ENCODE measurements around the gene ERCC1. TPM values are rescaled to one million over a fixed set of nuclear protein-coding genes. Genes with fewer than 3 reads are reported as not detected.

The ERCC1 gene
- total and polyA plus RNA-seq, 12 donors = 62.9 to 107 (median 86.5) TPM

GRCh38 chr19:45471931-45472562 is 48.3 kb upstream of the ERCC1 start:
- TF ChIP-seq POLR2A (IDR thresholded peaks at IDR 0.05) (no peak), CTCF (IDR thresholded peaks at IDR 0.05) (no peak)
- WGBS, 4 donors = 42 to 51% (median 48%) methylated on average over 7 of the region's 7 CpGs
- intact Hi-C loops (cut with DNase I) = no loop called here
- no peak overlapping the region for H3K4me3 ChIP-seq
- DNase-seq = peak in 2 of 7 donors; percentile 29 to 36
- H3K4me1 ChIP-seq (replicated peaks in 1 of 2) = peaks cover 22 to 27% of the 10 kb centered on the region in 2 donors
- no peak overlapping the region for H3K27ac ChIP-seq
- H3K27me3 ChIP-seq = peaks cover 5% of the 10 kb centered on the region
- no peaks in the 10 kb centered on the region for H3K36me3 ChIP-seq (replicated peaks in 1 of 2)
- no peaks in the 10 kb centered on the region for H3K9me3 ChIP-seq (replicated peaks in 1 of 3)

DNA sequence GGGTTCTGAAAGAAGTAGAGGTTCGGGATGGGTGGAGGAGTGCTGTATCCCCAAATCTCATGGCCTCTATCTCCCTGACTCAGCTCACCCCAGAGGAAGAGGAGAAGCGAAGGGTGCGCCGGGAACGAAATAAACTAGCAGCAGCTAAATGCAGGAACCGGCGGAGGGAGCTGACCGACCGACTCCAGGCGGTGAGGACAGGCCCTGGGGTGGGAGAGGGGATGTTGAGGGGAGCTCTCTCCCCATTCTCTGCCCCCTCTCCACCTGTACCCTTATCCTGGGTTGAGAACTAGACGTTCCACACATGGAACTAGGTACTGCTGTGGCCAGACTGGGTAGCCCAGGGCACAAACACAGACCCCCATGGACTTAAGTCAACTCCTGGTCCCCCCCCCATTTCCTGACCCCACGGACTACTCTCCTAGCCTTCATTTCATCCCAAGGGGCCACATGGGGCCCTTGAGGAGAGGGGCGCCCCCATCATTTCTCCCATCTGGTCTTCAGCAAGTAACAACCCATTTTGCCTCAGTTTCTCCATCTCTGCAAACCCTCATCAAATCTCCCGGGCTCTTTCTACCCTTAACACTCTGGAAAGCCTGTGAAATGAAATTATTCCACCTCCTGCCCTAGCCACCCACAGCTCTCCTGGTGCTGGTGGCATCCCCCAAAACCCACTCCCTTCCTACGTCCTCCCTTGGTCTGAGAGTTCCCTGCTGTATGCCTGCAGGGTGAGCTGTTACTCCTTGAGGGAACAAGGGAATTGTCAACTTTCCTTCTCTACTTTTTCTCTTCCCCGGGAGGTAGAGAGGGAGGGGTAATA is 47.6 kb upstream of the ERCC1 start:
- 81 to 90% (median 85%) methylated on average over 16 of the region's 16 CpGs for WGBS, 4 donors

DNA sequence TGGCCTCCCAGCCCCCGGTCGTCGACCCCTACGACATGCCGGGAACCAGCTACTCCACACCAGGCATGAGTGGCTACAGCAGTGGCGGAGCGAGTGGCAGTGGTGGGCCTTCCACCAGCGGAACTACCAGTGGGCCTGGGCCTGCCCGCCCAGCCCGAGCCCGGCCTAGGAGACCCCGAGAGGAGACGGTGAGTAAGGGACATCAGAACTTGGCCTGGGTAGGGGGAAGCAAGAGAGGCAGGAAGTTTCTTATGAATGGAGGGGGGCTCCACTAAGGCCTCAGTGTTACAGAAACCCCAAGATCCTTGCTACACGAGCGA is 47.0 kb upstream of the ERCC1 start:
- no peaks in the 10 kb centered on the region for H3K36me3 ChIP-seq (replicated peaks in 1 of 2)
- no peaks in the 10 kb centered on the region for H3K9me3 ChIP-seq (replicated peaks in 1 of 3)
- peaks cover 5% of the 10 kb centered on the region for H3K27me3 ChIP-seq
- no peak for TF ChIP-seq CTCF (IDR thresholded peaks at IDR 0.05)
- no peak for TF ChIP-seq POLR2A (IDR thresholded peaks at IDR 0.05)
- intact Hi-C loops (cut with DNase I) = no loop called here
- WGBS, 4 donors = 89 to 93% (median 92%) methylated on average over 5 to 15 of the region's 15 CpGs
- H3K27ac ChIP-seq = no peak overlapping the region
- DNase-seq = no peak
- H3K4me3 ChIP-seq = no peak overlapping the region
- peaks cover 22 to 27% of the 10 kb centered on the region in 2 donors for H3K4me1 ChIP-seq (replicated peaks in 1 of 2)

More for the DNA sequence above, 47.6 kb upstream of the ERCC1 start:
- intact Hi-C loops (cut with DNase I) = no loop called here
- Histone ChIP-seq H3K27ac (no peak overlapping the region), H3K27me3 (peaks cover 5% of the 10 kb centered on the region), H3K4me1 (replicated peaks in 1 of 2) (peaks cover 22 to 27% of the 10 kb centered on the region in 2 donors), H3K9me3 (replicated peaks in 1 of 3) (no peaks in the 10 kb centered on the region), H3K36me3 (replicated peaks in 1 of 2) (no peaks in the 10 kb centered on the region), H3K4me3 (no peak overlapping the region)
- no peak for TF ChIP-seq CTCF (IDR thresholded peaks at IDR 0.05)
- no peak for TF ChIP-seq POLR2A (IDR thresholded peaks at IDR 0.05)
- no peak for DNase-seq

- Histone ChIP-seq H3K4me3 (peak overlapping the region in 2 of 4 donors; percentile 65 to 71), H3K27me3 (peaks cover 5% of the 10 kb centered on the region), H3K36me3 (replicated peaks in 1 of 2) (no peaks in the 10 kb centered on the region), H3K27ac (peak overlapping the region in 4 of 5 donors; percentile 82 to 97 (median 92)), H3K9me3 (replicated peaks in 1 of 3) (no peaks in the 10 kb centered on the region), H3K4me1 (replicated peaks in 1 of 2) (peaks cover 22 to 27% of the 10 kb centered on the region in 2 donors)
- TF ChIP-seq POLR2A (IDR thresholded peaks at IDR 0.05) = no peak
- TF ChIP-seq CTCF (IDR thresholded peaks at IDR 0.05) = no peak
- 14 to 52% (median 40%) methylated on average over 17 to 33 of the region's 33 CpGs for WGBS, 4 donors
- intact Hi-C loops (cut with DNase I) = no loop called here
- DNase-seq = peak; percentile 64 to 82 (median 66)
Observed at GRCh38 chr19:45469945-45470761, 46.4 kb upstream of the ERCC1 start.

Data from adrenal gland (tissue), 12 donors.